NCI-H2107 (cell line): ENCODE results near the gene OR52A5.
"Not testable (repeated sequence)": the region's sequence is repeated elsewhere in the genome, so short reads cannot be mapped to it uniquely, and the experiment has no call there.

ENCODE experiments used
- DNase-seq: peaks from one replicate; lab custom pipeline; 2025; lab: John Stamatoyannopoulos, UW

OR52A5 gene

GRCh38 chr11:5137996-5138395 lies at the start of gene OR52A5:
Gene OR52A5, minus strand, starts transcription at chr11:5138356. Its CDS starts 5,714 bp downstream, at chr11:5132642.
- DNase-seq, result no peak

GRCh38 chr11:5178046-5178837 lies 40.1 kb upstream of the OR52A5 start:
- DNase-seq, result no peak

GRCh38 chr11:5174934-5175333 lies 36.8 kb upstream of the OR52A5 start:
- DNase-seq, result no peak

GRCh38 chr11:5171856-5172255 lies 33.7 kb upstream of the OR52A5 start:
- DNase-seq, result no peak

- not testable (repeated sequence) for DNase-seq
These were observed 27.7 kb upstream of the OR52A5 start for GRCh38 chr11:5165898-5166297.

GRCh38 chr11:5164807-5165206 lies 26.7 kb upstream of the OR52A5 start:
- DNase-seq, result not testable (repeated sequence)

GRCh38 chr11:5161045-5161444 lies 22.9 kb upstream of the OR52A5 start:
- not testable (repeated sequence) for DNase-seq

GRCh38 chr11:5160217-5160616 lies 22.1 kb upstream of the OR52A5 start:
- not testable (repeated sequence) for DNase-seq

GRCh38 chr11:5159806-5160205 lies 21.6 kb upstream of the OR52A5 start:
- no peak for DNase-seq

GRCh38 chr11:5154657-5155056 lies 16.5 kb upstream of the OR52A5 start, which contains the start of gene OR52A1:
Gene OR52A1, minus strand, starts transcription at chr11:5154757. Its CDS starts 2,388 bp downstream, at chr11:5152369.
- no peak for DNase-seq

GRCh38 chr11:5153574-5154431 lies 15.6 kb upstream of the OR52A5 start:
- DNase-seq, result no peak

GRCh38 chr11:5151713-5152153 lies 13.6 kb upstream of the OR52A5 start:
- DNase-seq, result no peak

GRCh38 chr11:5144206-5144605 lies 6.0 kb upstream of the OR52A5 start:
- DNase-seq, result not testable (repeated sequence)

GRCh38 chr11:5137014-5137413 lies 1.1 kb downstream of the OR52A5 start:
- no peak for DNase-seq

GRCh38 chr11:5136261-5136660 lies 1.9 kb downstream of the OR52A5 start:
- no peak for DNase-seq

- no peak for DNase-seq
These were observed 6.4 kb downstream of the OR52A5 start for GRCh38 chr11:5131584-5132335.

- DNase-seq, result no peak
These were observed 8.7 kb downstream of the OR52A5 start for GRCh38 chr11:5129457-5129877.

- no peak for DNase-seq
These were observed 13.1 kb downstream of the OR52A5 start for GRCh38 chr11:5124891-5125620.

- peak; percentile 20 for DNase-seq
These were observed 14.2 kb downstream of the OR52A5 start for GRCh38 chr11:5123802-5124521.

GRCh38 chr11:5118893-5119292 lies 19.3 kb downstream of the OR52A5 start:
- DNase-seq, result no peak

- no peak for DNase-seq
These were observed 20.6 kb downstream of the OR52A5 start for GRCh38 chr11:5117588-5117987.
